Activated CD8-positive, alpha-beta memory T cell treated with anti-CD3 and anti-CD28 coated beads, Interleukin-2, amount 50 U/mL, for 1 hour (primary cell): ENCODE measurements around the gene ZNF385B.

Source experiments
- DNase-seq: peaks from one replicate; pipeline ENCODE4 v3.0.0-alpha.2; 2020; ENCODE audit errors: extremely low read depth

ZNF385B gene

GRCh38 chr2:179551539-179552045, 309.8 kb downstream of the ZNF385B start:
- DNase-seq: no peak

- no peak for DNase-seq
These were observed 310.6 kb downstream of the ZNF385B start for GRCh38 chr2:179550849-179551248.

GRCh38 chr2:179550214-179550613, 311.2 kb downstream of the ZNF385B start:
- no peak for DNase-seq

- DNase-seq: no peak
These were observed 314.8 kb downstream of the ZNF385B start for GRCh38 chr2:179546656-179547055.

- no peak for DNase-seq
These were observed 316.4 kb downstream of the ZNF385B start for GRCh38 chr2:179545024-179545423.

- no peak for DNase-seq
These were observed 318.0 kb downstream of the ZNF385B start for GRCh38 chr2:179543361-179543901.

- no peak for DNase-seq
These were observed 319.8 kb downstream of the ZNF385B start for GRCh38 chr2:179541586-179541985.

- no peak for DNase-seq
These were observed 322.3 kb downstream of the ZNF385B start for GRCh38 chr2:179539124-179539511.

- DNase-seq: no peak
These were observed 322.8 kb downstream of the ZNF385B start for GRCh38 chr2:179538406-179539123.

GRCh38 chr2:179536185-179536584, 325.2 kb downstream of the ZNF385B start:
- DNase-seq: no peak

GRCh38 chr2:179533875-179534274, 327.5 kb downstream of the ZNF385B start:
- no peak for DNase-seq

GRCh38 chr2:179532863-179533278, 328.5 kb downstream of the ZNF385B start:
- DNase-seq: no peak

- DNase-seq: no peak
These were observed 332.8 kb downstream of the ZNF385B start for GRCh38 chr2:179528576-179529069.

GRCh38 chr2:179525340-179525739, 336.1 kb downstream of the ZNF385B start:
- DNase-seq: no peak

- DNase-seq: no peak
These were observed 336.5 kb downstream of the ZNF385B start for GRCh38 chr2:179524809-179525339.

- DNase-seq: no peak
These were observed 339.5 kb downstream of the ZNF385B start for GRCh38 chr2:179521944-179522343.

GRCh38 chr2:179518830-179519229, 342.6 kb downstream of the ZNF385B start:
- no peak for DNase-seq

GRCh38 chr2:179513181-179513580, 348.2 kb downstream of the ZNF385B start:
- no peak for DNase-seq

GRCh38 chr2:179512281-179513035, 349.0 kb downstream of the ZNF385B start:
- no peak for DNase-seq

GRCh38 chr2:179511105-179511789, 350.2 kb downstream of the ZNF385B start:
- no peak for DNase-seq

GRCh38 chr2:179495315-179495714, 366.1 kb downstream of the ZNF385B start:
- DNase-seq: no peak

- no peak for DNase-seq
These were observed 372.8 kb downstream of the ZNF385B start for GRCh38 chr2:179488563-179488962.
